SU-DHL-6 (cell line): Measurements from ENCODE around the gene OXT.

Experiments
- EZH2phosphoT487 ChIP-seq: fragments of 200-600 bp; sonication (generic), shearing (Covaris generic); conservative IDR thresholded peaks from 2 replicates; pipeline ENCODE4 v1.6.1; 2018; ENCODE audit warnings: mild to moderate bottlenecking, antibody characterized with exemption, low read length, moderate library complexity, mixed read lengths
- TF ChIP-seq, protein P1 (sequence below): fragments of 200-600 bp; sonication (generic); IDR thresholded peaks from one replicate; pipeline ENCODE4 v1.5.1; 2017; ENCODE audit warnings: antibody characterized with exemption, mild to moderate bottlenecking, low read length, moderate library complexity; ENCODE audit not compliant: insufficient read depth, poor library complexity, severe bottlenecking

- TF ChIP-seq, protein P1, sequence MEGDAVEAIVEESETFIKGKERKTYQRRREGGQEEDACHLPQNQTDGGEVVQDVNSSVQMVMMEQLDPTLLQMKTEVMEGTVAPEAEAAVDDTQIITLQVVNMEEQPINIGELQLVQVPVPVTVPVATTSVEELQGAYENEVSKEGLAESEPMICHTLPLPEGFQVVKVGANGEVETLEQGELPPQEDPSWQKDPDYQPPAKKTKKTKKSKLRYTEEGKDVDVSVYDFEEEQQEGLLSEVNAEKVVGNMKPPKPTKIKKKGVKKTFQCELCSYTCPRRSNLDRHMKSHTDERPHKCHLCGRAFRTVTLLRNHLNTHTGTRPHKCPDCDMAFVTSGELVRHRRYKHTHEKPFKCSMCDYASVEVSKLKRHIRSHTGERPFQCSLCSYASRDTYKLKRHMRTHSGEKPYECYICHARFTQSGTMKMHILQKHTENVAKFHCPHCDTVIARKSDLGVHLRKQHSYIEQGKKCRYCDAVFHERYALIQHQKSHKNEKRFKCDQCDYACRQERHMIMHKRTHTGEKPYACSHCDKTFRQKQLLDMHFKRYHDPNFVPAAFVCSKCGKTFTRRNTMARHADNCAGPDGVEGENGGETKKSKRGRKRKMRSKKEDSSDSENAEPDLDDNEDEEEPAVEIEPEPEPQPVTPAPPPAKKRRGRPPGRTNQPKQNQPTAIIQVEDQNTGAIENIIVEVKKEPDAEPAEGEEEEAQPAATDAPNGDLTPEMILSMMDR = no peak
- no peak for TF ChIP-seq EZH2phosphoT487
These were observed 34.8 kb downstream of the OXT start for GRCh38 chr20:3106185-3106584.
